GM18907 (cell line): Measurements from ENCODE around the gene UROS.

Experiments used
- ATAC-seq: cut with Tn5 transposase; IDR thresholded peaks from one replicate; pipeline ENCODE4 v1.9.1; 2021; ENCODE audit warnings: mild to moderate bottlenecking, moderate library complexity; ENCODE audit not compliant: unreplicated experiment

UROS gene

GRCh38 chr10:125792342-125793300, 30.4 kb downstream of the UROS start:
- no peak for ATAC-seq

- no peak for ATAC-seq
These were observed 34.7 kb downstream of the UROS start for GRCh38 chr10:125788156-125789034.

GRCh38 chr10:125785791-125786190, 37.3 kb downstream of the UROS start:
- ATAC-seq = no peak

GRCh38 chr10:125783957-125784356, 39.1 kb downstream of the UROS start:
- peak; percentile 84 for ATAC-seq

- ATAC-seq = no peak
These were observed 39.6 kb downstream of the UROS start for GRCh38 chr10:125783408-125783807.

- ATAC-seq = no peak
These were observed 40.4 kb downstream of the UROS start for GRCh38 chr10:125782616-125783015.

- ATAC-seq = no peak
These were observed 41.0 kb downstream of the UROS start for GRCh38 chr10:125782054-125782453.

GRCh38 chr10:125781374-125781773, 41.7 kb downstream of the UROS start:
- no peak for ATAC-seq

GRCh38 chr10:125779403-125780327, 43.4 kb downstream of the UROS start:
- ATAC-seq = no peak

GRCh38 chr10:125778556-125778955, 44.5 kb downstream of the UROS start:
- ATAC-seq = no peak

GRCh38 chr10:125777806-125778205, 45.3 kb downstream of the UROS start:
- no peak for ATAC-seq

GRCh38 chr10:125775491-125776106, 47.5 kb downstream of the UROS start, which contains the start of gene MMP21:
Gene MMP21 (minus strand): TSS chr10:125775821. CDS start chr10:125775821, 0 bp downstream.
- no peak for ATAC-seq

GRCh38 chr10:125774581-125775191, 48.4 kb downstream of the UROS start:
- ATAC-seq = no peak

- no peak for ATAC-seq
These were observed 49.1 kb downstream of the UROS start for GRCh38 chr10:125773687-125774543.

GRCh38 chr10:125772864-125773180, 50.2 kb downstream of the UROS start:
- ATAC-seq = no peak

- ATAC-seq = no peak
These were observed 50.8 kb downstream of the UROS start for GRCh38 chr10:125772112-125772863.

GRCh38 chr10:125770844-125771243, 52.2 kb downstream of the UROS start:
- ATAC-seq = no peak

GRCh38 chr10:125769175-125769574, 53.9 kb downstream of the UROS start:
- ATAC-seq = no peak
